T-helper 17 cell (primary cell): Measurements from ENCODE around the gene SCAMP2. TPM values are rescaled to one million over a fixed set of nuclear protein-coding genes. Genes with fewer than 3 reads are reported as not detected.
A peak's percentile ranks its signal among the peaks of the same experiment; 100 is the strongest.

Source experiments
- ATAC-seq: fragments of 150-1000 bp; cut with Tn5 transposase; 2 replicates; pipeline ENCODE4 v1.10.0; 2021; ENCODE audit warnings: mild to moderate bottlenecking, moderate library complexity
- DNase-seq, 3 donors: peaks; one replicate each; pipeline versions ENCODE4 v3.0.0 to v3.0.0-alpha.2; 2020 to 2021
- H3K9me3 ChIP-seq: one replicate; pipeline ENCODE4 v1.7.0; 2013; ENCODE audit warnings: low read length, mild to moderate bottlenecking; ENCODE audit not compliant: control insufficient read depth, poor library complexity, severe bottlenecking
- H3K27ac Mint-ChIP-seq: one replicate; pipeline ENCODE4 v1.8.0; 2022; ENCODE audit warnings: mild to moderate bottlenecking, moderate library complexity, mixed read lengths
- H3K27me3 Mint-ChIP-seq: one replicate; pipeline ENCODE4 v1.8.0; 2022; ENCODE audit warnings: mixed read lengths
- H3K36me3 Mint-ChIP-seq: one replicate; pipeline ENCODE4 v1.8.0; 2022; ENCODE audit warnings: low read depth, mixed read lengths
- H3K4me1 Mint-ChIP-seq: one replicate; pipeline ENCODE4 v1.8.0; 2022; ENCODE audit warnings: mild to moderate bottlenecking, mixed read lengths
- H3K4me3 Mint-ChIP-seq: one replicate; pipeline ENCODE4 v1.8.0; 2022; ENCODE audit warnings: mild to moderate bottlenecking, moderate library complexity, mixed read lengths
- total RNA-seq, 4 donors: library from RNA in 2 of 4; stranded (reverse) in 2 of 4; gene quantifications; one replicate each; pipeline ENCODE4 v1.2.3 and lab custom pipeline; 2022 to 2026

The SCAMP2 gene
- total RNA-seq, 2 donors from 2014 or later = 84.1 to 86.8 TPM

DNA sequence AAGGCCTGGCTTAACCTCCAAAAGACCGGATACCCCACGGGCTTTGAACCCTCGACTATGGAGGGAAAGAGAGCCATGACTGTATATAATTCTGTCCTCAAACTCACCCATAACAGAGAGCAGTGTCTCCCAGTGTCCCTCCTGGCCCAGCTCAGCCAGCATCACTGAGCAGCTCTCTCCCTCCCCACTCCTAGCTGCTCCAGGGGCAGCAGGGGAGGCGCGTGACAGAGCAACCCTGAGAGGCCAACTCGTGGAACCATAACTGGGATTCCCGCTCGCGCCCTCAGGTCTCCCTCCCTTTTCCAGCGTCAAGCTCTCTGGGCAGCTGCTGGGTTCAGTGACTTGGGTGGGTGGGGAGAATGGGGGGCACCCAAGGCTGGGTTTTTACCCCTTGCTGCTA, 47.3 kb downstream of the SCAMP2 start:
- H3K4me1 Mint-ChIP-seq = peaks cover 9% of the 10 kb centered on the region
- no peak overlapping the region for H3K27ac Mint-ChIP-seq
- peaks cover 30% of the 10 kb centered on the region for H3K27me3 Mint-ChIP-seq
- no peaks in the 10 kb centered on the region for H3K9me3 ChIP-seq
- H3K36me3 Mint-ChIP-seq = peaks cover 4% of the 10 kb centered on the region
- ATAC-seq (no peak), DNase-seq (no peak)
- no peak overlapping the region for H3K4me3 Mint-ChIP-seq

GRCh38 chr15:74824976-74825375, 48.2 kb downstream of the SCAMP2 start:
- peaks cover 4% of the 10 kb centered on the region for H3K36me3 Mint-ChIP-seq
- no peak overlapping the region for H3K27ac Mint-ChIP-seq
- no peak overlapping the region for H3K4me3 Mint-ChIP-seq
- ATAC-seq (no peak), DNase-seq (no peak)
- H3K27me3 Mint-ChIP-seq = peaks cover 30% of the 10 kb centered on the region
- H3K4me1 Mint-ChIP-seq = peaks cover 9% of the 10 kb centered on the region
- no peaks in the 10 kb centered on the region for H3K9me3 ChIP-seq

GRCh38 chr15:74823324-74823723, 49.8 kb downstream of the SCAMP2 start:
- Mint-ChIP-seq H3K27me3 (peaks cover 22% of the 10 kb centered on the region), H3K4me1 (peaks cover 10% of the 10 kb centered on the region), H3K36me3 (peaks cover 4% of the 10 kb centered on the region), H3K4me3 (no peak overlapping the region), H3K27ac (no peak overlapping the region)
- ATAC-seq = no peak
- DNase-seq = no peak
- no peaks in the 10 kb centered on the region for H3K9me3 ChIP-seq

- no peaks in the 10 kb centered on the region for H3K9me3 ChIP-seq
- DNase-seq (no peak), ATAC-seq (no peak)
- peaks cover 8% of the 10 kb centered on the region for H3K4me1 Mint-ChIP-seq
- no peak overlapping the region for H3K27ac Mint-ChIP-seq
- peaks cover 4% of the 10 kb centered on the region for H3K36me3 Mint-ChIP-seq
- H3K27me3 Mint-ChIP-seq = peaks cover 11% of the 10 kb centered on the region
- no peak overlapping the region for H3K4me3 Mint-ChIP-seq
Observed at GRCh38 chr15:74822233-74822632, 50.9 kb downstream of the SCAMP2 start.

GRCh38 chr15:74821790-74822158, 51.4 kb downstream of the SCAMP2 start:
- H3K4me1 Mint-ChIP-seq = peaks cover 8% of the 10 kb centered on the region
- H3K27ac Mint-ChIP-seq = no peak overlapping the region
- ATAC-seq (no peak), DNase-seq (no peak)
- peaks cover 4% of the 10 kb centered on the region for H3K36me3 Mint-ChIP-seq
- no peak overlapping the region for H3K4me3 Mint-ChIP-seq
- no peaks in the 10 kb centered on the region for H3K9me3 ChIP-seq
- peaks cover 9% of the 10 kb centered on the region for H3K27me3 Mint-ChIP-seq

DNA sequence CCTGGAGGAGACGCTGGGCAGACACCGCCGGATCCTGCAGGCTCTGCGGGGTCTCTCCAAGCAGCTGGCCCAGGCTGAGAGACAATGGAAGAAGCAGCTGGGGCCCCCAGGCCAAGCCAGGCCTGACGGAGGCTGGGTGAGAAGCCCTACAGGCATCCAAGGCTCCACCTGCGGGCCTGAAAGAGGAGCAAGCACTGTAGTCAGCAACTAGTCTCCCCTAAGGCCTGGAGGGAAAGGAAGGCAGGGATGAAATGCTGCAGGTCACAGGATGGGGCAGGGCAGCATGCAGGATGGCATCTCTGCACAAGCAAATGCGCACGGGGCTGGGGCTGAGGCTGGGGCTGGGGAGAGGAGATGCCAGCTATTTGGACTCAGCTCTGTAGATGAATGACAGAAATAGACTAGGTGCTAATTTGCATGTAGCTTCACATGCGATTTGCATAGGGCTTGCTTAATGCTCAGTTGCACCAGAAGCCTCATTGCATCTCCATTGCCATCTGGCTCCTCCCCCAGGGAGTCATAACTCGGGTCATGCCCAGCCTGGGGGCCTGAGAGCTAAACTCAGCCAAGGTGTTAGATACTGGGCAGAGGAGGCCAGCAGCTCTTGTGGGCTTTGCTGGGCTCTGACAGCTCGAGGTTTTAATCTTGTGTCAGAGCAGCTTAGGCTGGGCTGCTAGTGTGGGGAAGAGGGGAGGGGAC, 51.9 kb downstream of the SCAMP2 start:
- ATAC-seq (peak; percentile 38), DNase-seq (no peak)
- H3K4me1 Mint-ChIP-seq = peaks cover 8% of the 10 kb centered on the region
- H3K4me3 Mint-ChIP-seq = no peak overlapping the region
- H3K27ac Mint-ChIP-seq = no peak overlapping the region
- H3K36me3 Mint-ChIP-seq = peaks cover 4% of the 10 kb centered on the region
- H3K27me3 Mint-ChIP-seq = peaks cover 9% of the 10 kb centered on the region
- no peaks in the 10 kb centered on the region for H3K9me3 ChIP-seq

GRCh38 chr15:74820056-74820455, 53.1 kb downstream of the SCAMP2 start:
- Mint-ChIP-seq H3K27me3 (peaks cover 8% of the 10 kb centered on the region), H3K27ac (no peak overlapping the region), H3K4me3 (no peak overlapping the region), H3K36me3 (peaks cover 4% of the 10 kb centered on the region), H3K4me1 (peaks cover 8% of the 10 kb centered on the region)
- ATAC-seq (no peak), DNase-seq (no peak)
- no peaks in the 10 kb centered on the region for H3K9me3 ChIP-seq

GRCh38 chr15:74817370-74817737, 55.8 kb downstream of the SCAMP2 start:
- no peak for ATAC-seq

DNA sequence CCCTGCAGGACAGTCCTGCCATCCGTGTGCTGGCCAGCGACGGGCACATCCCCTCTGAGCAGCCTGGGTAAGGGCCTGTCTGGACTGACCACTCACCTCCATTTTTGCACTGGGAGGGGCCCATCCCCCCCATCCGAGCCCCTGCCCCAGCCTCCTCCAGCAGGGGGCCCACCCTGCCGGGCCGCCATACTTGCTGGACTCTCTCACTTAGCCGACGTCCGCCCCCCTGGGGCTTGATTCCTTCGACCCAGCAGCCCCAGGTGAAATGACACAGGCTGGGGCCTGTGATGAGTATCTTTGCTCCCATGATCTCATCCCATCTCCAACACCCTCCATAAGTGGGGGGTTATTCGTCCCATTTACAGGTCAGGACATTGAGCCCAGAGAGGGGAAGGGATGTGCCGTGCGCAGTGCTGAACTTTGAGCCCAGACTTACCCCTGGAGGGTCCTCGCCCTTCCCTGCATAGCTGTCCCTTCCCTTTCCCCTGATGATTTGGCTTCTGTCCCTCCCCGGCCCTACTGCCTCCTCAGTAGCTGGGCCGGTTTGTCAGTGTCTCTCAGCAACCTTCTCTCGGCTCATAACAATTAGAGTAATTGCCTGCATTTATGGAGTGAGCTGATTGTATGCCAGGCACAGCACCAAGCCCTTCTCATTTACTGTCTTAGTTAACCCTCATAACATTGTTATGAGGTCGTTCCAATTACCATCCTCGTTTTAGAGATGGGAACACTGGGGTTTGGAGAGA, 56.4 kb downstream of the SCAMP2 start:
- H3K4me3 Mint-ChIP-seq = no peak overlapping the region
- no peaks in the 10 kb centered on the region for H3K9me3 ChIP-seq
- H3K27me3 Mint-ChIP-seq = no peaks in the 10 kb centered on the region
- no peak overlapping the region for H3K27ac Mint-ChIP-seq
- ATAC-seq (no peak), DNase-seq (no peak)
- peaks cover 8% of the 10 kb centered on the region for H3K4me1 Mint-ChIP-seq
- H3K36me3 Mint-ChIP-seq = no peaks in the 10 kb centered on the region

More at GRCh38 chr15:74817370-74817737, 55.8 kb downstream of the SCAMP2 start:
- H3K9me3 ChIP-seq = no peaks in the 10 kb centered on the region
- no peak for DNase-seq
- peak overlapping the region; percentile 45 for H3K27ac Mint-ChIP-seq
- H3K36me3 Mint-ChIP-seq = no peaks in the 10 kb centered on the region
- no peak overlapping the region for H3K4me3 Mint-ChIP-seq
- H3K4me1 Mint-ChIP-seq = peaks cover 8% of the 10 kb centered on the region
- H3K27me3 Mint-ChIP-seq = no peaks in the 10 kb centered on the region

- H3K27ac Mint-ChIP-seq = no peak overlapping the region
- H3K36me3 Mint-ChIP-seq = no peaks in the 10 kb centered on the region
Observed at GRCh38 chr15:74815961-74816360, 57.2 kb downstream of the SCAMP2 start.

DNA sequence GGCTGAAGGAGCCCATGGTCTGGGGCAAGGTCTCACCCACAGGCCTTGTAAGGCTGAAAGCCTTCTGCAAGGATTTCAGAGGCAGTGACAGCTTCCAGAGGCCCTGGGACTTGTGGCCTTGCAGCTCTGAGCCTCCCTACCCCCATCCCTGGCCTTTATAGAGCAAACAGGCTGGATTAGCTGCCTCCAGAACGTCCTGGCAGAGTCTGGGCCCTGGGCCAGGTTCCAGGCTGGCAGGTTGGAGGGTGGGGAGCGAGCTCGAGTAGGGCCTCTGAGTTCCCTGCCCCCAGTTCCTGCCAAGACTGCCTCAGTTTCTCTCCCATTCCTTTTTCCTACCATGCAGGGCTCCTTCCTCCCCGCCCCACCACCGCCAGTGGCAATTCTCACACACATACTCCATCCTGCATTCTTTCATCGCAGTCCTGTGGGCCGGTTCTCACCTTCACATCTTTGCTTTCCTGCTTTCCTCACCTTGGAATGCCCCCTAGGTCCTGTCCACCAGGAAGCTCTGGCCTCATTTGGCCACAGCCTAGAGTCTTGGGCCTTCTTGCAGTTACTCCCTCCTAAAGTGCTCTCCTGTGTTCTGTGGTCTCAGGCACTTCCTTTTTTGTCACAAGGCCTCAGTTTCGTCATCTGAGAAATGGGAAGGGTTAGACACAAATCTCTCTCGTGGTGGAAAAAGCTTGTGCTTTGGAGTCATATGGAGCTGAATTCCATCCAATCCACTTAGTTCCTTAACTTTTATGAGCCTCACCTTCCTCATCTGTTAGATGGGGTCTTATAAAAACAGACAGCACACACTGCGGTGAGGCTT, 57.8 kb downstream of the SCAMP2 start:
- Mint-ChIP-seq H3K27ac (no peak overlapping the region), H3K27me3 (no peaks in the 10 kb centered on the region), H3K4me3 (no peak overlapping the region), H3K4me1 (peaks cover 8% of the 10 kb centered on the region), H3K36me3 (no peaks in the 10 kb centered on the region)
- H3K9me3 ChIP-seq = no peaks in the 10 kb centered on the region
- ATAC-seq (no peak), DNase-seq (no peak)

More at GRCh38 chr15:74815961-74816360, 57.2 kb downstream of the SCAMP2 start:
- H3K9me3 ChIP-seq = no peaks in the 10 kb centered on the region
- no peaks in the 10 kb centered on the region for H3K27me3 Mint-ChIP-seq
- no peak for DNase-seq
- H3K4me3 Mint-ChIP-seq = no peak overlapping the region
- ATAC-seq = no peak
- peaks cover 8% of the 10 kb centered on the region for H3K4me1 Mint-ChIP-seq

GRCh38 chr15:74812533-74812932, 60.6 kb downstream of the SCAMP2 start, which contains the start of gene LMAN1L:
TSS of gene LMAN1L (plus strand) at chr15:74812835. CDS start at chr15:74812855, 20 bp downstream.
- H3K4me3 Mint-ChIP-seq = no peak within 1 kb of the TSS
- peak within 1 kb of the TSS; percentile 47 for H3K27ac Mint-ChIP-seq
- H3K27me3 Mint-ChIP-seq = no peaks in the 10 kb centered on the region
- ATAC-seq = no peak
- no peaks in the 10 kb centered on the region for H3K36me3 Mint-ChIP-seq
- no peaks in the 10 kb centered on the region for H3K9me3 ChIP-seq
- H3K4me1 Mint-ChIP-seq = peaks cover 21% of the 10 kb centered on the region
- no peak for DNase-seq

- Mint-ChIP-seq H3K4me1 (peaks cover 30% of the 10 kb centered on the region), H3K4me3 (no peak overlapping the region), H3K27ac (no peak overlapping the region), H3K27me3 (no peaks in the 10 kb centered on the region), H3K36me3 (no peaks in the 10 kb centered on the region)
- ATAC-seq (no peak), DNase-seq (no peak)
- H3K9me3 ChIP-seq = no peaks in the 10 kb centered on the region
Observed at GRCh38 chr15:74809956-74810355, 63.2 kb downstream of the SCAMP2 start.
